DMS153 treated with DMSO at 0.1 percent for 48 hours (cell line): ENCODE measurements around the gene SPOCK2.
"Not testable (repeated sequence)": the region's sequence is repeated elsewhere in the genome, so short reads cannot be mapped to it uniquely, and the experiment has no call there.

Experiments
- DNase-seq: peaks from one replicate; lab custom pipeline; 2025; ENCODE audit not compliant: unreplicated experiment; lab: John Stamatoyannopoulos, UW

The SPOCK2 gene

DNA sequence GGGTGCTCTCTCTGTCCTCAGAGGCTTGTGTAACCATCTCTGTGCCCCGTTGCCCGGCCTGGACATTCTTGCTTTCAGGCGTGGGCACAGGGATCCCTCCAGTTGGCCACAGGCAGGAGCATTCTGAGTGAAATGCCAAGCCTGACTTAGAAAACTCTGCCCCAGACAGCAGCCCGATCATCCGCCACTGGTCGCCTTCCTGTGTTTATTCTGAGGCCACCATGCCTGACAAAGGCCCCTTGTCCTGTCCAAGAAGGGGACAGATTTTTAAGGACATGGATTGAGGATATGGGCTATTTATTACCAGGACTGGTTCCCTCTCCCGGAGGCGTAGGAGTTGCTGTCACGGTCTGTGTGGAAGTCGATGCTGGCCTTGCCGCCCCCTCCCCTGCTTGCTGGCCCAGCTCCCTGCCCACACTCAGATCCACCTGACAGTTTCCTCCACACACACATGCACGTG lies 54.3 kb downstream of the SPOCK2 start:
- no peak for DNase-seq

DNA sequence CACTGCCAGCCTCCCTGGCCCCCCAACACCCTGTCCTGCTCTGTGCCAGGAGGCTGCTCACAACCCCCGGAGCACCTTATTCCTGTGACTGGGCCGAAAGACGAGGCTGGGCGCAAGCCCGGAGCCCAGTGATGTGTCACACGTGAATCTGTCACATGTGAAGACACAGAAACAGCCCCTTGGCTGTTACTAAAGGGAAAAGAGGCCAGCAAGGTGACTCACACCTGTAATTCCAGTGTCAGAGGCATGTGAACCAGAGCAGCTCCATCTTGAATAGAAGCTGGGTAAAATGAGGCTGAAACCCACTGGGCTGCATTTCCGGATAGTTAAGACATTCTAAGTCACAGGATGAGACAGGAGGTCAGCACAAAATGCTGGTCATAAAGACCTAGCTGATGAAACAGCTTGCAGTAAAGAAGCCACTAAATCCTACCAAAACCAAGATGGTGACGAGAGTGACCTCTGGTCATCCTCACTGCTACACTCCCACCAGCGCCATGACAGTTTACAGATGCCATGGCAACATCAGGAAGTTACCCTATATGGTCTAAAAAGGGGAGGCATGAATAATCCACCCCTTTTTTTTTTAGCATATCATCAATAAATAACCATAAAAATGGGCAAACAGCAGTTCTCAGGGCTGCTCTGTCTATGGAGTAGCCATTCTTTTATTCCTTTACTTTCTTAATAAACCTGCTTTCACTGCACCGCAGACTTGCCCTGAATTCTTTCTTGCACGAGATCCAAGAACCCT lies 55.8 kb downstream of the SPOCK2 start:
- not testable (repeated sequence) for DNase-seq

DNA sequence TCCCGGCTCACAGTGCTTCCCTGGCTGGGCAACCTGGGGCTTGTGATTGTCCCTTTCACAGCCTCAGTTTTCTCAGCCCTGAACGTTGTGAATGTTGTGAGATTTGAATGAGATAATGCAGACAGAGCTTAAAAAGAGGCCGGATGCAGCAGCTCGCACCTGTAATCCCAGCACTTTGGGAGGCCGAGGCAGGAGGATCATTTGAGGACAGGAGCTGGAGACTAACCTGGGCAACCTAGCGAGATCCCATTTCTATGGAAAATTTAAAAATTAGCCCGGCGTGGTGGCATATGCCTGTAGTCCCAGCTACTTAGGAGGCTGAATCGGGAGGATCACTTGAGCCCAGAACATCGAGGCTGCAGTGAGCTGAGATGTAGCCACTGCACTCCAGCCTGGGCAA lies 56.6 kb downstream of the SPOCK2 start:
- no peak for DNase-seq

DNA sequence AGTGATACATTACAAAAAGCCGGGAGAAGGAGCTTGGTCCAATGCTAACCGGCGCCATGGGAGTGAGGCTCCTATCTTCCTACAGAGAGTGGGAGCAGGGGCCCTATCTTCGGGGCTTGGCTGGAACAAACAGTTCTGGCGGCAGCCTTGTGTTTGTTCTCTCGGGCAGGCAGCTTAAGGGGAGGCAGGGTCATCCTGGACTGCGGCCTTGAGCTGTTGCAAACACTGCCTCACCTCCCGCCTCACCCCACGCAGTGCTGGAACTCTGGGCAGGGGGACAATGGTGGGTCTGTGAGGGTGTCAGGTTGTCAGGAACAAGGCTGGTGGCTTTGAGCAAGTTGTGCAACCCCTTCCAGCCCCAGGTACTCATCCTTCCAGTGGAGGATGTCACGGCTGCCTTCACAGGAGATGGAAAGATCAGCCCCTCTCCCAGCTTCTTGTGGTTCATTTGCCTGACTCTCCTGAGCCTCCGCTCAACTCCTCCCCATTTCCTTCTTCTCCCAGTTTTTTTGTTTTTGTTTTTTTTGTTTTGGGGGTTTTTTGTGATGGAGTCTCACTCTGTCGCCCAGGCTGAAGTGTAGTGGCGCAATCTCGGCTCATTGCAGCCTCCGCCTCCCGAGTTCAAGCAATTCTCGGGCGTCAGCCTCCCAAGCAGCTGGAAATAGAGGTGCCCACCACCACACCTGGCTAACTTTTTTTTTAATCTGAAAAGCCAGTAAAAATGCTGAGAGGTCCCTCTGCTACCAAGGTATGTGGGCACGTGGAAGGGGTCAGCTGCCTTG lies 57.4 kb downstream of the SPOCK2 start:
- DNase-seq, result no peak

DNA sequence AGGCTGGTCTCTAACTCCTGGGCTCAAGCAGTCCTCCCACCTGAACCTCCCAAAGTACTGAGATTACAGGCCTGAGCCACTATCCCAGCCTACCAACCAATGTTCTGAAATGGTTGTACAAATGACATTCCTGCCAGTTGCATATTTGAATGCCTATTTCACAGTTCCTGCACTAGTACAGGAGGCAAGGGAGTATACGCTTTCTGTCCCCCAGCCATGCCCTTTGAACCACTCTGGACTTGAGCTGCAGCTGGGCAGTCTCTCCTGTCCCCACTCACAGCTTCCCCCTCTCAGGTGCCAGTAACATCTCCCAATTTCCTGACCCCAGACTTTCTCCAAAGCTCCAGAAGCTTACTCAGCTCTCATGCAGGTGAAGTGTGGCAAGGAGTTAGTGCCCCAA lies 58.9 kb downstream of the SPOCK2 start:
- no peak for DNase-seq

DNA sequence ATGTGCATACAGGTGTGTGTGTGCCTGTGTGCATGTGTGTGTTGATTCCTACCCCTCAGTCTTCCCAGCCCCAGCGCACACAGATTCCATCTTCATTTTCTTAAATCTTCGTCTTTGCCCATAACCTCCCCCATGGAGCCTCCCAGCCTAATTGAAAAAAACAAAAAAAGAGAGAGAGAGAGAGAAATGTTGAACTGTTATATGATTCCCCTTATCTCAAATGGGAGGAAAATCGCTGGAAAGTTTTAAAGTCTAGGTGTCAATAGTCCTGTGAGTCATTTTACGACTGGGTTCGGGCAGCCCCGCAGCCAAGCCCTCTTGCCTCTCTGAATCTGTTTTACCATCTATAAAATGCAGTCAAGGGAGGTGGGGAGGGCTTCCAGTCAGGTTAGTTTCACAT lies 60.9 kb downstream of the SPOCK2 start:
- DNase-seq, result no peak

DNA sequence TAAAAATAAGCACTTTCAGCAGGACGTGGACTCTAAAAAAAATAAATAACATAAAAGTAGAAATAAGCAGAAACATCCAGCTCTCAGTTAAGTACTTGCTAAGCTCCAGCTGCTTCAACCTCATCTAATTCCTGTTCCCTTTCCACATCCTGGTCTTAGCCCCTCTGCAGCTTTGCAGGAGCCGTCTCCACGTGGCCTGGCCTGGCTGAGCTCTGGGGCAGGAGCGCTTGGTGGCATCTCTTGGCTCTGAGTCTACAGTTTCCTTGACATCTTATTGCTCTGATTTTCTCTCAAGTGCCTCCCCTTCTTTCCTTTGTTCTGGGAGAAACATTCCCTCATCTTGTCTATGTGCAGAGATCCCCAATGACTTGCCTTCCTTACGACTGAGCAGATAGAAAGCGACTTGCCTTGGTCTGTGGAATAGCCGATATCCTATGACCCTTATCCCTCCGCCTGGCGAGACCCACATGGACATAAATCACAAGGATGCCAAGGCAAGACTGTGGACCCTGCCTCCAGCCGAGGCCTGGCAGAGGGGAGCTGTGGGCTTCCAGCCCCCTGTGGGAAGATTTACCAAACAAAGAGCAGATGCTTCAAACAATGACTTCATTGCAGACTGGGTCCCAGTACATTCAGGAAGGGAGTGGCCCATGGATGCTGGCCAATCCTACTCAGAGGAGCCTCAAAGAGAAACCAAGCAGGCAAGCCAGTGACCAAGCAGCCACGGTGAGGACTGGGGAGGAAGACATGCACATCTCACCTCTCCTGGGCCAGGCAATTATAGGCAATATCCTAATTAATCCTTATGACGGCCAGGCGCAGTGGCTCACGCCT lies 61.9 kb downstream of the SPOCK2 start:
- no peak for DNase-seq

DNA sequence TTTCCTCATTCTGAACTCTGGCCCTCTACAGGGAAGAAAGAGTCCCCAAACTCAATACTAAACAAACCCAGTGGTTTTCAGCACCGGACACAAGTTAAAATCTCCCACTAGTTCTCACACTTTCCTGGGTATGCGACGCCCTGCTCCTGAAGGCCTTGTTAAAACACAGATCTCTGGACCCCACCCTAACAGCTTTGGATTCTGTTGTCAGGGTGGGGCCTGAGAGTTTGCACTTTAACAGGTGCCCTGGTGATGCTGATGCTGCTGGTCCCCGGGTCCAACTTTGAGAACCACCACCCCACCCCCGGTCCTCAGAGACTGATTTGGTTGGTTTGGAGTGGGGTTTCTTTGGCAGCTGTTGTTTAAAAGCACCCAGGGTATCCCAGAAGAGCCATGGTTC lies 62.5 kb downstream of the SPOCK2 start:
- no peak for DNase-seq

DNA sequence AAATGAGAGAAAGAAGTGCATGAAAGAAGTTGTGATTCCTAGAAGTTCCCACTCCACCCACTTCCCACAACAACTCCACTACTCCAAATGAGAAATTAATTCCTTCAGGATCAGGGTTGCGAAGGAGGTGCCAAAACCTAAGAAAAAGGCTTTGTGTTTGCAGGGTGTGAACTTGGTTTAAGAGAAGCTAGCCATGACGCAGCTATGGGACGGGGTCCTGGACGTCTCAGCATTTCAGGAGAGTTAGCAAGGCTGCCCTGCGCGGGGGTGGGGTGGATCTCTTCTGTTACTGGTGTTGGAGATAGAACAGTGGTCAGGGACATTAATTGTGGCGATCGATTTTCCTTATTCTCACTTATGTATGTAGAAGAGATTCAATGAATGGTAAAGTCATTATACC lies 63.0 kb downstream of the SPOCK2 start:
- no peak for DNase-seq

DNA sequence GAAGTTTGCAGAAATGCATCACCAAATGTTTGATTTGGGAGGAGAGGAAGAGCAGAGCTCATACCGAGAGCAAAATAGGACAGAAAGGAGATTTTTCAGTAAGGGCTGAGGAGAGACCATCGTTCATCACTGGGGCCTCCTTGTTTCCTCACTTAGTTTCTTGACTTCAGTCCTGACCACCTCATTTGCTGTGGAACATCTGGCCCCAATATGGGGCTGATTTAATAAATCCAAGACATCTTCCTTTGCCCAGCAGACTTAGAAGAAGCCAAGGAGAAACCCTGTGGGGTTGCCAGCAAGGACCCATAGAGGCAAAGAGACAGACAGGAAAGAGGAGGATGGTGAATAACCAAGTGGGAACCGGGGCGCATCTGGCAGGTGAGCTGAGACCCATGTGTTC lies 63.8 kb downstream of the SPOCK2 start:
- DNase-seq, result no peak

DNA sequence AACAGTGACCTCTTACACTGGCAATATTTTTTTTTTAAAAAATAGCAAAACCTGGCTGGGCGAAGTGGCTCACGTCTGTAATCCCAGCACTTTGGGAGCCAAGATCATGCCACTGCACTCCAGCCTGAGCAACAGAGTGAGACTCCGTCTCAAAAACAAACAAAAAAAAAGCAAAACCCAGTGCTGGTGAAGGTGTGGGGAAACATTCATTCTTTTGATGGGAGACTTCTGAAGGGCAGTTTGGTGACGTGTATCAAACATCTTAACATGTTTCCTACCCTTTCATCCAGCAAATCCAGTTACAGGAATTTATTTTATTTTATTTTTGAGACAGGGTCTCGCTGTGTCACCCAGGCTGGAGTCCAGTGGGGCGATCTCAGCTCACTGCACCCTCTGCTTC lies 66.1 kb downstream of the SPOCK2 start:
- DNase-seq, result no peak

DNA sequence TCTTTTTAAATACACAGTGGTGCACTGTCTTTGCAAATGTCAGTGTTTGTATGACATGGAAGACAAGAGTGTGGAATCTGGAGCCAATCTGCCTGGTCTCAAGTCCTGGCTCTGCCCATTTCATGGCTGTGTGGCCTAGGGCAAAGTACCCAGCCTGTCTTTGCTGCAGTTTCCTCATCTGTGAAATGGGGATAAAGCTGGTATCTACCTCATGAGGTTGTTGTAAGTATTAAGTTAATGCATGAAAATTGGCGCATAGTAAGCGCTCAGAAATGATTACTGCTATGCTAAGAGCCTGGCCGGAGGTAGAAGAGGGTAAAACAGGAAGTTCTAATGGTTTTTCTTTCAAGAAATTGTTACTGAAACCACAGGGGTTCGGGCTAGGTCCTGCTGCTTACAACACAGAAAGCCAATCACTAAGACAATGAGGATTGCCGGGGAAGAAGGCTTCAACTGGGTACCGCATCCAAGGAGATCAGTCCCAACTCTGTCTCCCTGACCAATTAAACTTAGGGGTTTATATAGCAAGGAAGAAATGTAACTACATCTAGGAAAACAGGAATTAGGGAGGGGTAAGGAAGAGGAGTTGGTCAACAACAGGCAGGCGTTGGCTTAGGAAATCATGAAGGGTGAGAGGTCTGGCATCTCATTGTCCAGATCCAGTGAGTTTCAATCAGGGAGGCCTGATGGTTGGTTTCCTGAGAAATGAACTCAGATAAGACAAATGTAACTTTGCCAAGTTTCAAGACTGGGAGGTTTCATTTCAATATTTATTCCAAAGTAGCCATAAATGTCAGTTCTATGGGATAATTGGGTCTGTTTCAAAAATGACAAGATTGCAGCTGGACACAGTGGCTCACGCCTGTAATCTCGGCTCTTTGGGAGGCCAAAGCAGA lies 67.2 kb downstream of the SPOCK2 start:
- DNase-seq, result no peak

DNA sequence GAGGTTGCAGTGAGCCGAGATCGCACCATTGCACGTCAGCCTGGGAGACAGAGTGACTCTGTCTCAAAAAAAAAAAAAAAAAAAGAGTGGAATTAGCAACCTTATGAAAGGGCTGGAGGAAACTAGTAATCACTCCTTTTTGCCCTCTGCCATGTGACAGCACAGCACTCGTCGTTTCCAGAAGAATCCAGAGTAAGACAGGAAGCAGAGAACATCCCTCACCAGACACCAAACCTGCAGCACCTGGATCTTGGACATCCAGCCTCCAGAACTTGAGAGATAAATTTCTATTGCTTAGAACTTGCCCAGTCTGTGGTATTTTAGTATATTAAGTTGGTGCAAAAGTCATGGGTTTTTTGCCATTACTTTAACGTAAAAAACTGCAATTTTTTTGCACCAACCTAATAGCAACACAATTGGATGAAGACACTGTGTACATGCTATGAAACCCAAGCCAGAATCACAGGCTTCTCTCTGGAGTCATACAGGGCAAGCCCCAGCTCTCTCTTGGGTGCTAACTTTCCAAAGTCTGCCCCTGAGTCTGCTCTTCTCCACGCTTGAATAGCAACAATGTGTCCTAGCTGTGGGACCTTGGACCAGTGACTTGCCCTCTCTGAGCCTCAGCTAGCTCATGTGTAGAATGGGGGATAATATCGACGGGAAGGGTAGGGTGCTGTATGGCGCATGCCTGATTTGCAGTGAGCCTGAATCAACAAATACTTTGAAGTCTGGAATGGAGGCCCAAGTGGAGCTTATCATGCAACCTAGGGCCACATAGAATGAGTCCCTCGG lies 69.1 kb downstream of the SPOCK2 start:
- DNase-seq, result no peak

DNA sequence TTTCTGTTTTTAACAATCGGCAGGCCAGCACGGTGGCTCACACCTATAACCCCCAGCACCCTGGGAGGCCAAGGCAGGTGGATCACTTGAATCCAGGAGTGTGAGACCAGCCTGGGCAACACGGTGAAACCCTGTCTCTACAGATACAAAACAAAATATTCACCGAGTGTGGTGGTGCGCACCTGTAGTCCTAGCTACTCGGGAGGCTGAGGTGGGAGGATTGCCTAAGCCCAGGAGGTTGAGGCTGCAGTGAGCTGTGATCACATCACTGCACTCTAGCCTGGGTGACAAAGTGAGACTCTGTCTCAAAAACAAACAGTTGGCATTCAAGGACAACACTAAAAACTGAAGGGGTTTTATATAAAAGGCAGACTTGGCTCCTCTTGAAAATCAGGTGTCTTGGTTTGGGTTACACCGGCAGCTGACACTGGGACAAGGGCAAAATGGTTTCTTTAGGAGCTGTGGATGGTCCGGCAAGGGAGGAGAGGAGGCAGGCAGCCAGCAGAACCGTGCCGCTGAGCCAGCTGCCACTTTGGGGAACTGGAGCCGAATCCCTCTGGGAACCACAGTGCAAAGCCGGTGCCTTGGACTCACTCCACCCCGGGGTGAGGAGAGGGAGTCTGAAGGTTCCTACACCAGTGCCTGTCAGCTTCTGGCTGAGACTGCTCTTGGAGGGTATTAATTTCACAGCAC lies 71.6 kb downstream of the SPOCK2 start:
- no peak for DNase-seq

DNA sequence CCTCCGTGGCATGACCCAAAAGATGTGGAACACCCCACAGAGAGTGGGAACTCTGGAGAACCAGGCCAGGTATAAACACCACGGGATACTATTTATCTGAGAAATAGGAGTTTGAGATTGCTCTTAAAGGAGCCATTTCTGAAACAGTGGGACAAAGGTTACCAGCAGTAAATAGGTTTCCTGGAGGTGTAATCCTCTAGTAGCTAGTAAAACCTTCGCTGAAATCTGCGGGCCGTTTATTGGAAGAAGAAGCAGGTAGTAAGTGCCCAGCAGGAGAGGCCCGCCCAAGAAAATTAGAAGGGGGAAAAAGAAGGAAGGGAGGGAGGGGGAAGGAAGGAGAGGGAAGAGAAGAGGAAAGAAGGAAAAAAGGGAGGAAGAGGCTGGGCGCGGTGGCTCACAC lies 72.5 kb downstream of the SPOCK2 start:
- no peak for DNase-seq

DNA sequence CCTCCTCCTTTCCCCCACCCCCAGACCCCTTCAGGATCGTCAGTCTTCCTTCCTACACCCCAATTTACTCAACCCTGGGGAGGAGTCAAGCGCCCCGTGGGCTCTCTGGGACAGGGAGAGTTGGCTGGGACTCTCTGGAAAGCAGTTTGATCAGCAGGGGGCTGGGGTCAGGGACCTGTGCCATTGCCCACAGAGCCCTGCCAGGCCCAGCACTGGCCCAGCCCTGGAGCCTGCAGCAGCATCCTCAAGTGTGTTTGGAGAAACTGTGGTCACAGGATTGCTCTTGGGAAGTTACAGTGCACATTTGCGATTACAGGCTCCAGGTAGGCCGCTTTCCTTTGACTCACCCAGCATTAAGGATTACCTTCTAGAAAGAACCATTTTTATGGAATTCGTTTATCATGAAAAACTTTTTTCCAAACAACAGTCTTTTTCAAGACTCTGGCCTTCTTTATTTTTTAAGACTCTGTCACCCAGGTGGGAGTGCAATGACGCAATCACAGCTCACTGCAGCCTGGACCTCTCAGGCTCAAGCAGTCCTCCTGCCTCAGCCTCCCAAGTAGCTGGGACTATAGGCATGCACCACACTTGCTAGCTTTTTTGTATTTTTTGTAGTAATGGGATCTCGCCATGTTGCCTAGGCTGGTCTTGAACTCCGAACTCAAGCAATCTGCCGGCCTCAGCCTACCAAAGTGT lies 73.4 kb downstream of the SPOCK2 start:
- DNase-seq, result no peak

DNA sequence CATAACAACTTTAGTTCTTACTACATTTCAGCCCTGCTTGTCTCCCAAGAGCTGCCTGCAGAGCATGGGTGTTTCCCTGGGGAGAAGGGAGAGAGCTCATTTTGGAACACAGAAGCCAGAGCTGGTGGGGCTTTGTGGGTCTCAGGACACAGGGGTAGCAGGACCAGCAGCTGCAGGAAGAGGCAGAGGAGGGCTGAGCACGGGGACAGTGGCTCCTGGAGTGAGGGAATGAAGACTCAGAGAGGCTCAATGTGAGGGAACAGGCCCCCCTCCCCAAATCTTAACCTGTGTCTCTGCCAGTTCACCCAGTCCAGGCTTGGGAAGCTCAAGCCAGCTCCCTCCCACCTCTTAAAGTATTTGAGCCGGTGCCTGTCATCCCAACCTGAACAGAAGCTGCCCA lies 74.2 kb downstream of the SPOCK2 start:
- no peak for DNase-seq

DNA sequence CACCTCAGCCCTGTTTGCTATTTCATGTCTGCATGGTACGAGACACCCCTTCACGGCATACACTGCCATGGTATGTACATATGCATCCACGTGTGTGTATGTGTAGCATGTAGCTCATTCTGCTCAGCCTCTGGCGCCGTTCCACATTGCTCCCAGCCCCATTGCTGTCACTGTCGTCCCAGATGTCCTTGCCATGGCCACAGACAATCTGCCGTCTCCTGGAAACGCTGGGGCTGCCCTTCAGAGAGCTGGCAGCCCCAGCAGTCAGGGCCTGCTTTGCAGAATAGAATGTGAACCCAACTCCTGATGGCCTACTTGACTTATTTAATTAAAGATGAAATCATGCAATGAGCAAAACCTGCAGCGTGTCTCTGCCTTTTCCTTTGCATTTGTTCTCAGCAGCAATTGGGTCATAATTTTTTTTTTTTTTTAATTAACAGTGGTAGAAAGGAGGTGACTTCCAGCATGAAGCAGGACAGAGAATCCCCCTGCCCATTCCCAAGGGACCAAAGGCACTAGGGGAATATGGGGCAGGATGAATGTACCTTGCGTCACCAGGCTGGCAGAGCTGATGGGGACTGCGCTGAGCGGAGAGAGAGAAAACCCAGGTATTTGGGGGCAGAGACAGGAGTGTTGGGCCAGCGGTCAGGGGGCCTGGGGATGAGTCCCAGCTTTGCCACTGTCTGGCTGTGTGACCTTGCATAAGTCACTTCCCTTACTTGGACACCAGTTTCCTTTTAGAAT lies 75.0 kb downstream of the SPOCK2 start:
- DNase-seq, result no peak
